MCF 10A (cell line): ENCODE results near the gene EFNA3. TPM values are rescaled to one million over a fixed set of nuclear protein-coding genes. Genes with fewer than 3 reads are reported as not detected.
A peak's percentile ranks its signal among the peaks of the same experiment; 100 is the strongest.

ENCODE experiments used
- BruUV-seq: library from RNA; stranded (reverse); fragments of 400-500 nt; replicated peaks from 2 replicates; lab custom pipeline; 2021; lab: Mats Ljungman, UMichigan
- CTCF ChIA-PET: fragments of 300-600 bp; sonication (Branson Sonifier 250); formaldehyde crosslinking; extraction: SDS; loops from one replicate; lab custom pipeline; 2021; ENCODE audit warnings: antibody characterized with exemption, inconsistent platforms; lab: Yijun Ruan, JAX
- POLR2A ChIA-PET: fragments of 300-600, 350-650 bp; sonication (Branson Sonifier 250); formaldehyde crosslinking; extraction: SDS; loops from one replicate; lab custom pipeline; 2020; ENCODE audit warnings: antibody characterized with exemption, inconsistent platforms; lab: Yijun Ruan, JAX
- DNase-seq: peaks from one replicate; pipeline ENCODE4 v3.0.0-alpha.2; 2018; ENCODE audit not compliant: unreplicated experiment
- H3K27ac Mint-ChIP-seq: one replicate; pipeline ENCODE4 v1.8.0; 2022; ENCODE audit warnings: mild to moderate bottlenecking, low read depth, mixed read lengths; ENCODE audit not compliant: unreplicated experiment
- H3K27me3 Mint-ChIP-seq: one replicate; pipeline ENCODE4 v1.8.0; 2022; ENCODE audit warnings: mixed read lengths; ENCODE audit not compliant: insufficient read depth, unreplicated experiment
- H3K36me3 Mint-ChIP-seq: one replicate; pipeline ENCODE4 v1.8.0; 2022; ENCODE audit warnings: mild to moderate bottlenecking, moderate library complexity, mixed read lengths; ENCODE audit not compliant: insufficient read depth, unreplicated experiment
- H3K4me1 Mint-ChIP-seq: one replicate; pipeline ENCODE4 v1.8.0; 2022; ENCODE audit warnings: mixed read lengths; ENCODE audit not compliant: insufficient read depth, unreplicated experiment
- H3K4me3 Mint-ChIP-seq: one replicate; pipeline ENCODE4 v1.8.0; 2022; ENCODE audit warnings: mild to moderate bottlenecking, moderate library complexity, mixed read lengths; ENCODE audit not compliant: unreplicated experiment
- H3K9me3 Mint-ChIP-seq: one replicate; pipeline ENCODE4 v1.8.0; 2022; ENCODE audit warnings: mixed read lengths; ENCODE audit not compliant: unreplicated experiment
- intact Hi-C: fragments of 100-400 bp; cut with micrococcal nuclease; formaldehyde crosslinking; loops from 2 replicates; pipeline ENCODE4 v1.14.1; 2022
- total RNA-seq: library from RNA; stranded (reverse); gene quantifications from 2 replicates; pipeline ENCODE4 v1.2.3, GENCODE V29; 2022
- TF ChIP-seq, protein P1 (sequence below): fragments of 200-600 bp; IDR thresholded peaks from one replicate; pipeline ENCODE4 v1.8.0; 2022; ENCODE audit warnings: antibody characterized with exemption, mild to moderate bottlenecking; ENCODE audit not compliant: unreplicated experiment

Gene EFNA3
- total RNA-seq, 1 experiment from 2014 or later: 1.7 TPM

DNA sequence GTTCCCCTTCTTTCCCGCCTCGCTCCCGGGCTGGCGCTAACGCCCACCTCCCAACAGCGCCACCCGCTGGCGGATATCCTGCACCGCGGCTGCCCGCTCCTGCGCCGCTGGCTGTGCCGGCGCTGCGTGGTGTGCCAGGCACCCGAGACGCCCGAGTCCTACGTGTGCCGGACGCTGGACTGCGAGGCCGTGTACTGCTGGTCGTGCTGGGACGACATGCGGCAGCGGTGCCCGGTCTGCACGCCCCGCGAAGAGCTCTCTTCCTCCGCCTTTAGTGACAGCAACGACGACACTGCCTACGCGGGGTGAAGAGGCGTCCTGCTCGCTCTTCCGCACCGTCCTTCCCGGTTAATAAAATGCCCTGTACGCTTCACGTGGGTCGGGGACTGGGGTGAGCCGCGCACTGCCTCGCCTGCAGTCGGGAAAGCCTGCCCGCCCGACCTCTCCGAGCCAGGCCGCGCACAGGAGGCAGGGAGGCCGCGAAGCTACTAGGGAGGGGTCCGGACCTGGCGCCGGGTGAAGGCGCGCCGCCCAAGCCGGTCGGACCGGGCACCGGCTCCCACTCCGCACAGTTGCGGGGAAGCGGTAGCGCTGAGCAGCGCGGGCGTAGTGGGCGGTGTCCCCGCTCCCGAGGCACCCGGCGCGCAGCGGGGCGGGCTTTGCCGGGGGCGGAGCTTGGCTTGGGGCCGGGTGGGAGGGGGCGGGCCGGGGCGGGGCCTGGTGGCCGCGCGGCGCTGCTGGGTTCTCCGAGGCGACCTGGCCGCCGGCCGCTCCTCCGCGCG, 27.9 kb upstream of the EFNA3 start, which contains the start of gene ADAM15:
TSS of gene ADAM15 (plus strand) at position 757 of the 782 bp plus-strand sequence. CDS start 71 bp downstream, outside the sequence.
- intact Hi-C loops: loop anchor here (2.0 to 5.0 kb wide), 3 partner anchors 78 to 493 kb away; partner anchors contain the start of gene UBE2Q1
- peaks cover 33% of the 10 kb centered on the region for H3K4me1 Mint-ChIP-seq
- DNase-seq: peak; percentile 84
- no TSS peak for BruUV-seq
- TF ChIP-seq, protein P1, sequence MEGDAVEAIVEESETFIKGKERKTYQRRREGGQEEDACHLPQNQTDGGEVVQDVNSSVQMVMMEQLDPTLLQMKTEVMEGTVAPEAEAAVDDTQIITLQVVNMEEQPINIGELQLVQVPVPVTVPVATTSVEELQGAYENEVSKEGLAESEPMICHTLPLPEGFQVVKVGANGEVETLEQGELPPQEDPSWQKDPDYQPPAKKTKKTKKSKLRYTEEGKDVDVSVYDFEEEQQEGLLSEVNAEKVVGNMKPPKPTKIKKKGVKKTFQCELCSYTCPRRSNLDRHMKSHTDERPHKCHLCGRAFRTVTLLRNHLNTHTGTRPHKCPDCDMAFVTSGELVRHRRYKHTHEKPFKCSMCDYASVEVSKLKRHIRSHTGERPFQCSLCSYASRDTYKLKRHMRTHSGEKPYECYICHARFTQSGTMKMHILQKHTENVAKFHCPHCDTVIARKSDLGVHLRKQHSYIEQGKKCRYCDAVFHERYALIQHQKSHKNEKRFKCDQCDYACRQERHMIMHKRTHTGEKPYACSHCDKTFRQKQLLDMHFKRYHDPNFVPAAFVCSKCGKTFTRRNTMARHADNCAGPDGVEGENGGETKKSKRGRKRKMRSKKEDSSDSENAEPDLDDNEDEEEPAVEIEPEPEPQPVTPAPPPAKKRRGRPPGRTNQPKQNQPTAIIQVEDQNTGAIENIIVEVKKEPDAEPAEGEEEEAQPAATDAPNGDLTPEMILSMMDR: peak; percentile 99
- H3K27ac Mint-ChIP-seq: peak within 1 kb of the TSS; percentile 80
- peak within 1 kb of the TSS; percentile 90 for H3K4me3 Mint-ChIP-seq
- H3K9me3 Mint-ChIP-seq: no peaks in the 10 kb centered on the region
- no peaks in the 10 kb centered on the region for H3K27me3 Mint-ChIP-seq
- H3K36me3 Mint-ChIP-seq: peaks cover 25% of the 10 kb centered on the region
- ChIA-PET CTCF (interaction anchor here (0.6 to 23.3 kb wide), 31 partner anchors 10 to 1464 kb away, joined by 3 to 390 read pairs (median 4); partner anchors contain the start of genes CREB3L4, EFNA4, KRTCAP2 and LENEP), POLR2A (interaction anchor here (0.6 to 8.7 kb wide), 39 partner anchors 9 to 653 kb away, joined by 3 to 156 read pairs (median 6); partner anchors contain the start of genes CKS1B, EFNA3, EFNA4 and LENEP)

DNA sequence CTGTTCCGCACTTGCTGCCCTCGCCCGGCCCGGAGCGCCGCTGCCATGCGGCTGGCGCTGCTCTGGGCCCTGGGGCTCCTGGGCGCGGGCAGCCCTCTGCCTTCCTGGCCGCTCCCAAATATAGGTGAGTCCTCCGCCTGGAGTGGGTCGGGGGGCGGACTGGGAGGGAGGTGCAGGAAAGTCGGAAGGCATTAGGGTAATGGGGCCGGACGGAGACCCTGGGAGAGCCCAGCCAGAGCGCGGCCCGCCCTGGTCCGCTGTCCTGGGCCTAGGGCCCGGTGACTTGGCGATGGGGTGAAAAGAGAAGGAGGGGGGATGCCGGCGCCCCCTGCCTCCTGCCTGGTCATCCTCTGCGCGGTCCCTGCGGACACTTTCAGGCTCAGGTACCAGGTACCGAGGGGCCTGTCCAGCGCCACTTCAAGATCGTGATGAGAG, 27.3 kb upstream of the EFNA3 start:
- TF ChIP-seq, protein P1: no peak
- Mint-ChIP-seq H3K27ac (peak overlapping the region; percentile 72), H3K36me3 (peaks cover 31% of the 10 kb centered on the region), H3K4me1 (peaks cover 32% of the 10 kb centered on the region), H3K4me3 (peak overlapping the region; percentile 90), H3K9me3 (no peaks in the 10 kb centered on the region), H3K27me3 (no peaks in the 10 kb centered on the region)
- BruUV-seq: TSS peak; percentile 30
- intact Hi-C loops: loop anchor here (2.0 to 5.0 kb wide), 3 partner anchors 79 to 494 kb away; partner anchors contain the start of gene UBE2Q1
- DNase-seq: peak; percentile 26
- CTCF ChIA-PET: interaction anchor here (0.6 to 23.3 kb wide), 22 partner anchors 10 to 1084 kb away, joined by 3 to 390 read pairs (median 5); partner anchors contain the start of genes CREB3L4, EFNA4, KRTCAP2 and LENEP
- POLR2A ChIA-PET: interaction anchor here (0.6 to 8.7 kb wide), 36 partner anchors 9 to 653 kb away, joined by 3 to 156 read pairs (median 6); partner anchors contain the start of genes CKS1B, EFNA3, EFNA4 and LENEP

DNA sequence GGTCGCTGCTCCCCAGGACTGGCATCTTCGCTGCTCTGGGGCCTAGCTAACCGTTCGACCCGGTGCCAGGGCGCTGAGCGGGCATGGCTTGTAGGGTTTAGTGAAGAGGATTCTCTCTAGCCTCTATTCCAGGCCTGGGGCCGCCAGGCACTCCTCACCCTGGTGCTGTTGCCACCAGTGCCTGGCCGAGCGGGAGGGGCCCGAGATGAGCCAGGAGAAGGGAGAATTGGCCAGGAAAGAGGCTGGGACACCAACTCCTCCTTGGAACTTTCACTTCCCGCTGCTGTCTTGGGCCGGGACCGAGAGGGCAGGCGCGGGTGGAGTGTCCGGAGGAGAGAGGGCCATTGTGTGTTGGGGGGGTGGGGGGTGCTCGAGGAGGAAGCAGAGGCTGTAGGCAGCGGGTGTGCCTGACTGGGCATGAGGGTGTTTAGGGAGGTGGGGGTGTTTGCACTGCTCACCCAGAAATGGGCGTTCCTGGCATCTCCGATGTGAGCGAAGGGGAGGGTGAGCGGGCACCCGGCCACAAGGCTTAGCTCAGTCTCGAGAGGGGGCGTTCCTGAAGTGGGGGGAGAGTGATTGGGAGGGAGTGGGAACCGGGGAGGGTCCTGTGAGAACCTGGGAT, 26.7 kb upstream of the EFNA3 start:
- POLR2A ChIA-PET: interaction anchor here (0.6 to 8.7 kb wide), 27 partner anchors 10 to 654 kb away, joined by 3 to 156 read pairs (median 10); partner anchors contain the start of genes CKS1B, EFNA3, EFNA4 and FLAD1
- Mint-ChIP-seq H3K4me3 (peak overlapping the region; percentile 90), H3K4me1 (peaks cover 32% of the 10 kb centered on the region), H3K27me3 (no peaks in the 10 kb centered on the region), H3K36me3 (peaks cover 35% of the 10 kb centered on the region), H3K27ac (peak overlapping the region; percentile 72), H3K9me3 (no peaks in the 10 kb centered on the region)
- intact Hi-C loops: loop anchor here (1.0 to 5.0 kb wide), 6 partner anchors 9 to 495 kb away; partner anchors contain the start of genes UBE2Q1 and ZBTB7B
- CTCF ChIA-PET: interaction anchor here (0.6 to 23.3 kb wide), 28 partner anchors 8 to 1568 kb away, joined by 3 to 390 read pairs (median 6); partner anchors contain the start of genes EFNA3, EFNA4, KRTCAP2 and LENEP
- peak; percentile 57 for DNase-seq
- TF ChIP-seq, protein P1: no peak
- no TSS peak for BruUV-seq
